MM.1S (cell line): ENCODE measurements around the gene CCDC146.

Source experiments
- DNase-seq: peaks from one replicate; pipeline ENCODE4 v3.0.0-alpha.2; 2015
- H2AFZ ChIP-seq: fragments of 300-600 bp; sonication (generic); 2 replicates; pipeline ENCODE4 v1.6.0; 2016; ENCODE audit warnings: antibody characterized with exemption, low read length
- H3F3A ChIP-seq: fragments of 300-600 bp; sonication (generic); 2 replicates; pipeline ENCODE4 v1.6.1; 2016; ENCODE audit warnings: mild to moderate bottlenecking, antibody characterized with exemption, low read length, moderate library complexity, mixed read lengths; ENCODE audit not compliant: insufficient read depth
- H3K27ac ChIP-seq: fragments of 300-600 bp; sonication (generic); 2 replicates; pipeline ENCODE4 v1.5.1; 2016; ENCODE audit warnings: mild to moderate bottlenecking, low read length
- H3K27me3 ChIP-seq: fragments of 300-600 bp; sonication (generic); replicated peaks from 2 replicates; pipeline ENCODE4 v1.6.0; 2016; ENCODE audit warnings: low read length; ENCODE audit not compliant: insufficient read depth
- H3K36me3 ChIP-seq: fragments of 300-600 bp; sonication (generic); replicated peaks from 2 replicates; pipeline ENCODE4 v1.6.1; 2016; ENCODE audit warnings: mild to moderate bottlenecking, low read length, mixed read lengths; ENCODE audit not compliant: insufficient read depth
- H3K4me1 ChIP-seq: fragments of 300-600 bp; sonication (generic); 2 replicates; pipeline ENCODE4 v1.6.1; 2016; ENCODE audit warnings: low read length, mixed read lengths
- H3K4me2 ChIP-seq: fragments of 300-600 bp; sonication (generic); 2 replicates; pipeline ENCODE4 v1.6.0; 2016; ENCODE audit warnings: low read depth, low read length
- H3K4me3 ChIP-seq: fragments of 300-600 bp; sonication (generic); 2 replicates; pipeline ENCODE4 v1.5.1; 2016; ENCODE audit warnings: low read length, mixed read lengths
- H3K79me2 ChIP-seq: fragments of 300-600 bp; sonication (generic); 2 replicates; pipeline ENCODE4 v1.6.1; 2016; ENCODE audit warnings: mixed run types, low read length, mixed read lengths
- H3K9ac ChIP-seq: fragments of 300-600 bp; sonication (generic); 2 replicates; pipeline ENCODE4 v1.6.1; 2016; ENCODE audit warnings: low read length, mixed read lengths
- H3K9me2 ChIP-seq: fragments of 300-600 bp; sonication (generic); replicated peaks from 2 replicates; pipeline ENCODE4 v1.6.1; 2016; ENCODE audit warnings: mild to moderate bottlenecking, low read length, mixed read lengths; ENCODE audit not compliant: insufficient read depth
- H3K9me3 ChIP-seq: fragments of 300-600 bp; sonication (generic); replicated peaks from 2 replicates; pipeline ENCODE4 v1.6.1; 2016; ENCODE audit warnings: mild to moderate bottlenecking, low read length, mixed read lengths; ENCODE audit not compliant: insufficient read depth
- H4K20me1 ChIP-seq: fragments of 300-600 bp; sonication (generic); 2 replicates; pipeline ENCODE4 v1.6.1; 2016; ENCODE audit warnings: mild to moderate bottlenecking, low read length, moderate library complexity, mixed read lengths; ENCODE audit not compliant: insufficient read depth
- CTCF ChIP-seq: fragments of 300-600 bp; sonication (generic); IDR thresholded peaks from 2 replicates; pipeline ENCODE4 v1.5.1; 2016; ENCODE audit warnings: antibody characterized with exemption, low read length, mixed read lengths
- EZH2 ChIP-seq: fragments of 300-600 bp; sonication (generic); optimal IDR thresholded peaks from 2 replicates; pipeline ENCODE3; 2017; ENCODE audit warnings: low read depth, mild to moderate bottlenecking, antibody characterized with exemption, low read length, mixed read lengths
- EZH2phosphoT487 ChIP-seq: fragments of 300-600 bp; sonication (generic); IDR thresholded peaks from 2 replicates; pipeline ENCODE4 v1.6.1; 2018; ENCODE audit warnings: antibody characterized with exemption, low read length

The CCDC146 gene

DNA sequence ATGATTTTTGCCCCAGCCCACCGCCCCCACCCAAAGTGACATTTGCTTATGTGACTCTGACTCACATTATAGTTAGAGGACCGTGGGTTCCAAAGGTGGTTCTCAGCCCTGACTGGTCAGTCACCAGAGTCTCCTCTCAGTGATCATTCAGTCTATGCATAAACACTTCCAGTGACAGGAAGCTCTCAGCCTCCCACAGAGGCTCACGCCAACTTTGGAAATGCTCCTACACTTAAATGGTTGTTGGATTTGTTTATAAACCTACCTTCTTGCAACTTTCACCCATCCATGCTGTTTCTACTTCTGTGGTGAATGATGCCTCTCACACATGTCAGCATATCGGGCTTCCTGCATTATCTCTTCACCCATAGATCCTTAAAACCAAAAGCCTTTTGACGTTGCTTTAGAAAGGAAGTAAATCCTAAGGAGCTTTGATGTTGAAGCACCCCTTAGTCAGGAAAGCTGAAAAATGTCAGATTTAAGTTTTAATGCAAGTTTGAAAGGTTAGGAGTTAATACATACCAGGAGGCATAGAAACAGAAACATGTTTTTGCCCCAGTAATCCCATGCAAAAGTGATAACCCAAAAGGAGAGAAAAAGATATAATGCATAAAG is 123.7 kb downstream of the CCDC146 start:
- no peak for DNase-seq
- H3K4me2 ChIP-seq, result no peak overlapping the region
- no peaks in the 10 kb centered on the region for H3K9me2 ChIP-seq
- no peaks in the 10 kb centered on the region for H3K4me1 ChIP-seq
- H3K9me3 ChIP-seq, result no peaks in the 10 kb centered on the region
- H3K27me3 ChIP-seq, result no peaks in the 10 kb centered on the region
- TF ChIP-seq EZH2 (no peak), CTCF (no peak), EZH2phosphoT487 (no peak)
- H3K36me3 ChIP-seq, result no peaks in the 10 kb centered on the region
- H3F3A ChIP-seq, result no peaks in the 10 kb centered on the region
- H3K9ac ChIP-seq, result no peak overlapping the region
- H4K20me1 ChIP-seq, result no peaks in the 10 kb centered on the region
- no peak overlapping the region for H2AFZ ChIP-seq
- no peaks in the 10 kb centered on the region for H3K79me2 ChIP-seq
- no peak overlapping the region for H3K27ac ChIP-seq
- no peak overlapping the region for H3K4me3 ChIP-seq

- Histone ChIP-seq H3K4me2 (no peak overlapping the region), H3K9ac (no peak overlapping the region), H3K9me2 (no peaks in the 10 kb centered on the region), H3K27me3 (no peaks in the 10 kb centered on the region), H3F3A (no peaks in the 10 kb centered on the region), H3K4me1 (no peaks in the 10 kb centered on the region), H3K27ac (no peak overlapping the region), H3K79me2 (no peaks in the 10 kb centered on the region), H4K20me1 (no peaks in the 10 kb centered on the region), H2AFZ (no peak overlapping the region), H3K36me3 (no peaks in the 10 kb centered on the region), H3K4me3 (no peak overlapping the region), H3K9me3 (no peaks in the 10 kb centered on the region)
- DNase-seq, result peak; percentile 88
- no peak for TF ChIP-seq EZH2
- no peak for TF ChIP-seq EZH2phosphoT487
- peak; percentile 85 for TF ChIP-seq CTCF
Measured at GRCh38 chr7:77247206-77247850, 124.9 kb downstream of the CCDC146 start.

DNA sequence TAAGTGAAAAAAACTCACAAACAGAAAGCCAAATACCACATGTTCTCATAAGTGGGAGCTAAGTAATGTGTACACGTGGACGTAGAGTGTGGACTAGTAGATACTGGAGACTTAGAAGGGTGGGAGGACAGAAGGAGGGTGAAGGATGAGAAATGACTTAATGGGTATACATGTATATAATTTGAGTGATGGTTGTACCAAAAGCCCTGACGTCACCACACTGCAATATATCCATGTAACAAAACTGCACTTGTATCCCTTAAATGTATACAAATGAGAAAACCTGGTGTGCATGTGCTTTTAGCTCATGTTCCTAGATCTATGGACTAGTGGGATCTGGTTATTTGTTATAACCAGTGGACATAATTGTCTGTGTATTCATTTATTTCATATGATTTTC is 125.7 kb downstream of the CCDC146 start:
- Histone ChIP-seq H3K9me3 (no peaks in the 10 kb centered on the region), H3F3A (no peaks in the 10 kb centered on the region), H3K79me2 (no peaks in the 10 kb centered on the region), H3K27ac (no peak overlapping the region), H3K36me3 (no peaks in the 10 kb centered on the region), H3K4me1 (peaks cover 4% of the 10 kb centered on the region; the same call in 1 of the 2 replicates), H3K27me3 (no peaks in the 10 kb centered on the region), H3K9me2 (no peaks in the 10 kb centered on the region), H4K20me1 (no peaks in the 10 kb centered on the region), H2AFZ (no peak overlapping the region), H3K9ac (no peak overlapping the region), H3K4me3 (no peak overlapping the region), H3K4me2 (no peak overlapping the region)
- TF ChIP-seq CTCF (no peak), EZH2phosphoT487 (no peak), EZH2 (no peak)
- no peak for DNase-seq
